ENCODE measurements around the gene TRMT44.
"Not testable (repeated sequence)": the region's sequence is repeated elsewhere in the genome, so short reads cannot be mapped to it uniquely, and the experiment has no call there.

Gene TRMT44

GRCh38 chr4:8477095-8477635 is 36.6 kb downstream of the TRMT44 start:
- Mint-ChIP-seq H3K27me3 (no peaks in the 10 kb centered on the region), H3K4me1 (no peaks in the 10 kb centered on the region), H3K27ac (no peak overlapping the region), H3K36me3 (ENCODE audit: low read depth) (peaks cover 7% of the 10 kb centered on the region), H3K9me3 (no peaks in the 10 kb centered on the region), H3K4me3 (no peak overlapping the region)
- DNase-seq (no peak), ATAC-seq (no peak)

GRCh38 chr4:8477676-8478075 is 37.1 kb downstream of the TRMT44 start:
- no peaks in the 10 kb centered on the region for H3K4me1 Mint-ChIP-seq
- DNase-seq (no peak), ATAC-seq (no peak)
- H3K4me3 Mint-ChIP-seq = no peak overlapping the region
- peaks cover 7% of the 10 kb centered on the region for H3K36me3 Mint-ChIP-seq (ENCODE audit: low read depth)
- no peak overlapping the region for H3K27ac Mint-ChIP-seq
- no peaks in the 10 kb centered on the region for H3K27me3 Mint-ChIP-seq
- H3K9me3 Mint-ChIP-seq = no peaks in the 10 kb centered on the region

GRCh38 chr4:8478371-8478770 is 37.8 kb downstream of the TRMT44 start:
- H3K36me3 Mint-ChIP-seq (ENCODE audit: low read depth) = peaks cover 7% of the 10 kb centered on the region
- no peaks in the 10 kb centered on the region for H3K27me3 Mint-ChIP-seq
- no peak overlapping the region for H3K27ac Mint-ChIP-seq
- H3K4me1 Mint-ChIP-seq = no peaks in the 10 kb centered on the region
- H3K4me3 Mint-ChIP-seq = no peak overlapping the region
- no peaks in the 10 kb centered on the region for H3K9me3 Mint-ChIP-seq
- DNase-seq (no peak), ATAC-seq (no peak)

- ATAC-seq = no peak
- H3K27ac Mint-ChIP-seq = no peak overlapping the region
- H3K4me3 Mint-ChIP-seq = no peak overlapping the region
- H3K9me3 Mint-ChIP-seq = no peaks in the 10 kb centered on the region
- H3K36me3 Mint-ChIP-seq (ENCODE audit: low read depth) = peaks cover 7% of the 10 kb centered on the region
- no peaks in the 10 kb centered on the region for H3K27me3 Mint-ChIP-seq
- H3K4me1 Mint-ChIP-seq = no peaks in the 10 kb centered on the region
- no peak for DNase-seq
These were observed 38.5 kb downstream of the TRMT44 start for GRCh38 chr4:8478801-8479744.

- H3K27me3 Mint-ChIP-seq = no peaks in the 10 kb centered on the region
- no peak overlapping the region for H3K4me3 Mint-ChIP-seq
- no peaks in the 10 kb centered on the region for H3K9me3 Mint-ChIP-seq
- H3K36me3 Mint-ChIP-seq (ENCODE audit: low read depth) = peaks cover 7% of the 10 kb centered on the region
- no peak overlapping the region for H3K27ac Mint-ChIP-seq
- DNase-seq = no peak
- no peaks in the 10 kb centered on the region for H3K4me1 Mint-ChIP-seq
- ATAC-seq = no peak
These were observed 39.6 kb downstream of the TRMT44 start for GRCh38 chr4:8480221-8480620.

GRCh38 chr4:8486643-8487042 is 46.1 kb downstream of the TRMT44 start:
- not testable (repeated sequence) for H3K4me1 Mint-ChIP-seq; H3K9me3 Mint-ChIP-seq; H3K4me3 Mint-ChIP-seq; ATAC-seq; DNase-seq; H3K27me3 Mint-ChIP-seq; H3K36me3 Mint-ChIP-seq (ENCODE audit: low read depth); H3K27ac Mint-ChIP-seq

GRCh38 chr4:8488791-8489369 is 48.3 kb downstream of the TRMT44 start:
- DNase-seq (no peak), ATAC-seq (no peak)
- Mint-ChIP-seq H3K4me3 (no peak overlapping the region), H3K9me3 (no peaks in the 10 kb centered on the region), H3K27me3 (no peaks in the 10 kb centered on the region), H3K27ac (no peak overlapping the region), H3K36me3 (ENCODE audit: low read depth) (peaks cover 5% of the 10 kb centered on the region), H3K4me1 (no peaks in the 10 kb centered on the region)

- ATAC-seq, H3K27ac Mint-ChIP-seq: not testable (repeated sequence)
These were observed 50.9 kb downstream of the TRMT44 start for GRCh38 chr4:8491478-8491877.

GRCh38 chr4:8492174-8492573 is 51.6 kb downstream of the TRMT44 start:
- H3K4me1 Mint-ChIP-seq = no peaks in the 10 kb centered on the region
- H3K27me3 Mint-ChIP-seq = no peaks in the 10 kb centered on the region
- H3K9me3 Mint-ChIP-seq = peaks cover 5% of the 10 kb centered on the region
- H3K4me3 Mint-ChIP-seq = no peak overlapping the region
- ATAC-seq (no peak), DNase-seq (no peak)
- H3K36me3 Mint-ChIP-seq (ENCODE audit: low read depth) = peaks cover 5% of the 10 kb centered on the region
- H3K27ac Mint-ChIP-seq = no peak overlapping the region

More at GRCh38 chr4:8491478-8491877, 50.9 kb downstream of the TRMT44 start:
- H3K9me3 Mint-ChIP-seq; H3K4me3 Mint-ChIP-seq; H3K27me3 Mint-ChIP-seq; H3K4me1 Mint-ChIP-seq; H3K36me3 Mint-ChIP-seq (ENCODE audit: low read depth); DNase-seq: not testable (repeated sequence)

- H3K4me3 Mint-ChIP-seq = no peak overlapping the region
- H3K9me3 Mint-ChIP-seq = peaks cover 8% of the 10 kb centered on the region
- H3K27me3 Mint-ChIP-seq = no peaks in the 10 kb centered on the region
- ATAC-seq (no peak), DNase-seq (no peak)
- H3K27ac Mint-ChIP-seq = no peak overlapping the region
- H3K36me3 Mint-ChIP-seq (ENCODE audit: low read depth) = peaks cover 5% of the 10 kb centered on the region
- no peaks in the 10 kb centered on the region for H3K4me1 Mint-ChIP-seq
These were observed 52.9 kb downstream of the TRMT44 start for GRCh38 chr4:8493484-8493883.

- Mint-ChIP-seq H3K4me1 (no peaks in the 10 kb centered on the region), H3K36me3 (ENCODE audit: low read depth) (peaks cover 5% of the 10 kb centered on the region), H3K27me3 (no peaks in the 10 kb centered on the region), H3K27ac (no peak overlapping the region), H3K4me3 (no peak overlapping the region), H3K9me3 (peaks cover 8% of the 10 kb centered on the region)
- no peak for ATAC-seq
- DNase-seq = no peak
These were observed 53.6 kb downstream of the TRMT44 start for GRCh38 chr4:8494218-8494617.

GRCh38 chr4:8494983-8495548 is 54.5 kb downstream of the TRMT44 start:
- DNase-seq = no peak
- Mint-ChIP-seq H3K4me1 (no peaks in the 10 kb centered on the region), H3K36me3 (ENCODE audit: low read depth) (peaks cover 4% of the 10 kb centered on the region), H3K27ac (no peak overlapping the region), H3K27me3 (no peaks in the 10 kb centered on the region), H3K4me3 (no peak overlapping the region), H3K9me3 (peaks cover 8% of the 10 kb centered on the region)
- no peak for ATAC-seq

- H3K27me3 Mint-ChIP-seq = no peaks in the 10 kb centered on the region
- ATAC-seq (no peak), DNase-seq (no peak)
- H3K4me3 Mint-ChIP-seq = no peak overlapping the region
- no peak overlapping the region for H3K27ac Mint-ChIP-seq
- no peaks in the 10 kb centered on the region for H3K4me1 Mint-ChIP-seq
- H3K9me3 Mint-ChIP-seq = peaks cover 8% of the 10 kb centered on the region
- H3K36me3 Mint-ChIP-seq (ENCODE audit: low read depth) = no peaks in the 10 kb centered on the region
These were observed 55.2 kb downstream of the TRMT44 start for GRCh38 chr4:8495803-8496202.

GRCh38 chr4:8497762-8498161 is 57.2 kb downstream of the TRMT44 start:
- Mint-ChIP-seq H3K27me3 (no peaks in the 10 kb centered on the region), H3K27ac (no peak overlapping the region), H3K36me3 (ENCODE audit: low read depth) (no peaks in the 10 kb centered on the region), H3K4me3 (no peak overlapping the region), H3K9me3 (peaks cover 8% of the 10 kb centered on the region), H3K4me1 (no peaks in the 10 kb centered on the region)
- DNase-seq = no peak
- no peak for ATAC-seq

- H3K27me3 Mint-ChIP-seq = no peaks in the 10 kb centered on the region
- no peak for ATAC-seq
- no peak overlapping the region for H3K27ac Mint-ChIP-seq
- no peaks in the 10 kb centered on the region for H3K36me3 Mint-ChIP-seq (ENCODE audit: low read depth)
- no peak for DNase-seq
- H3K4me1 Mint-ChIP-seq = no peaks in the 10 kb centered on the region
- H3K4me3 Mint-ChIP-seq = no peak overlapping the region
- H3K9me3 Mint-ChIP-seq = peaks cover 8% of the 10 kb centered on the region
These were observed 60.4 kb downstream of the TRMT44 start for GRCh38 chr4:8500966-8501365.

Data from activated naive CD8-positive, alpha-beta T cell treated with anti-CD3 and anti-CD28 coated beads, Interleukin-2, amount 50 U/mL, for 24 hours (primary cell).